ENCODE measurements around the gene RELCH. TPM values are rescaled to one million over a fixed set of nuclear protein-coding genes. Genes with fewer than 3 reads are reported as not detected.

The RELCH gene
- total RNA-seq, 1 donor from 2014 or later: 32.6 TPM

- no peaks in the 10 kb centered on the region for H3K9me3 Mint-ChIP-seq
- intact Hi-C loops (cut with micrococcal nuclease): loop anchor here (1.0 to 5.0 kb wide), 4 partner anchors 8 to 139 kb away; partner anchors contain the start of gene TNFRSF11A
- H3K27me3 Mint-ChIP-seq (ENCODE audit: insufficient read depth): no peaks in the 10 kb centered on the region
- peaks cover 40% of the 10 kb centered on the region for H3K4me1 Mint-ChIP-seq (ENCODE audit: low read depth)
- peaks cover 36% of the 10 kb centered on the region for H3K36me3 Mint-ChIP-seq (ENCODE audit: low read depth)
- no peak overlapping the region for H3K27ac Mint-ChIP-seq
- DNase-seq (ENCODE audit: low spot score): no peak
- H3K4me3 Mint-ChIP-seq: no peak overlapping the region
Observed at GRCh38 chr18:62281684-62282083, 94.6 kb downstream of the RELCH start.

GRCh38 chr18:62282188-62282629 is 95.2 kb downstream of the RELCH start:
- H3K9me3 Mint-ChIP-seq: no peaks in the 10 kb centered on the region
- H3K4me1 Mint-ChIP-seq (ENCODE audit: low read depth): peaks cover 35% of the 10 kb centered on the region
- intact Hi-C loops (cut with micrococcal nuclease): loop anchor here (5.0 kb wide), 2 partner anchors 45 to 85 kb away; partner anchors contain the start of gene TNFRSF11A
- no peaks in the 10 kb centered on the region for H3K27me3 Mint-ChIP-seq (ENCODE audit: insufficient read depth)
- H3K36me3 Mint-ChIP-seq (ENCODE audit: low read depth): peaks cover 39% of the 10 kb centered on the region
- no peak for DNase-seq (ENCODE audit: low spot score)
- H3K4me3 Mint-ChIP-seq: no peak overlapping the region
- H3K27ac Mint-ChIP-seq: peak overlapping the region; percentile 29

GRCh38 chr18:62284637-62285036 is 97.6 kb downstream of the RELCH start:
- Mint-ChIP-seq H3K27me3 (ENCODE audit: insufficient read depth) (no peaks in the 10 kb centered on the region), H3K36me3 (ENCODE audit: low read depth) (peaks cover 52% of the 10 kb centered on the region), H3K4me3 (no peak overlapping the region), H3K9me3 (no peaks in the 10 kb centered on the region), H3K4me1 (ENCODE audit: low read depth) (peaks cover 43% of the 10 kb centered on the region), H3K27ac (no peak overlapping the region)
- no peak for DNase-seq (ENCODE audit: low spot score)
- intact Hi-C loops (cut with micrococcal nuclease): loop anchor here (5.0 kb wide), 2 partner anchors 43 to 83 kb away; partner anchors contain the start of gene TNFRSF11A

- Mint-ChIP-seq H3K27me3 (ENCODE audit: insufficient read depth) (no peaks in the 10 kb centered on the region), H3K9me3 (no peaks in the 10 kb centered on the region), H3K27ac (no peak overlapping the region), H3K4me3 (no peak overlapping the region), H3K4me1 (ENCODE audit: low read depth) (peaks cover 41% of the 10 kb centered on the region), H3K36me3 (ENCODE audit: low read depth) (peaks cover 53% of the 10 kb centered on the region)
- intact Hi-C loops (cut with micrococcal nuclease): no loop called here
- no peak for DNase-seq (ENCODE audit: low spot score)
Observed at GRCh38 chr18:62285281-62285680, 98.2 kb downstream of the RELCH start.

GRCh38 chr18:62287781-62288664 is 101.0 kb downstream of the RELCH start:
- H3K36me3 Mint-ChIP-seq (ENCODE audit: low read depth): peaks cover 43% of the 10 kb centered on the region
- H3K4me1 Mint-ChIP-seq (ENCODE audit: low read depth): peaks cover 23% of the 10 kb centered on the region
- H3K27ac Mint-ChIP-seq: no peak overlapping the region

GRCh38 chr18:62288665-62289008 is 101.6 kb downstream of the RELCH start:
- peaks cover 38% of the 10 kb centered on the region for H3K36me3 Mint-ChIP-seq (ENCODE audit: low read depth)
- no peak for DNase-seq (ENCODE audit: low spot score)
- H3K27me3 Mint-ChIP-seq (ENCODE audit: insufficient read depth): no peaks in the 10 kb centered on the region
- intact Hi-C loops (cut with micrococcal nuclease): no loop called here
- H3K9me3 Mint-ChIP-seq: no peaks in the 10 kb centered on the region
- H3K4me3 Mint-ChIP-seq: no peak overlapping the region
- H3K4me1 Mint-ChIP-seq (ENCODE audit: low read depth): peaks cover 23% of the 10 kb centered on the region
- H3K27ac Mint-ChIP-seq: no peak overlapping the region

More at GRCh38 chr18:62287781-62288664, 101.0 kb downstream of the RELCH start:
- no peaks in the 10 kb centered on the region for H3K9me3 Mint-ChIP-seq
- no peak overlapping the region for H3K4me3 Mint-ChIP-seq
- intact Hi-C loops (cut with micrococcal nuclease): no loop called here
- no peak for DNase-seq (ENCODE audit: low spot score)
- H3K27me3 Mint-ChIP-seq (ENCODE audit: insufficient read depth): no peaks in the 10 kb centered on the region

- H3K27me3 Mint-ChIP-seq (ENCODE audit: insufficient read depth): no peaks in the 10 kb centered on the region
- intact Hi-C loops (cut with micrococcal nuclease): no loop called here
- no peak overlapping the region for H3K27ac Mint-ChIP-seq
- no peak for DNase-seq (ENCODE audit: low spot score)
- no peaks in the 10 kb centered on the region for H3K9me3 Mint-ChIP-seq
- no peak overlapping the region for H3K4me3 Mint-ChIP-seq
- H3K36me3 Mint-ChIP-seq (ENCODE audit: low read depth): peaks cover 38% of the 10 kb centered on the region
- peaks cover 23% of the 10 kb centered on the region for H3K4me1 Mint-ChIP-seq (ENCODE audit: low read depth)
Observed at GRCh38 chr18:62289047-62289446, 102.0 kb downstream of the RELCH start.

- peaks cover 4% of the 10 kb centered on the region for H3K4me1 Mint-ChIP-seq (ENCODE audit: low read depth)
- H3K27me3 Mint-ChIP-seq (ENCODE audit: insufficient read depth): no peaks in the 10 kb centered on the region
- peaks cover 21% of the 10 kb centered on the region for H3K36me3 Mint-ChIP-seq (ENCODE audit: low read depth)
- no peak overlapping the region for H3K27ac Mint-ChIP-seq
- no peaks in the 10 kb centered on the region for H3K9me3 Mint-ChIP-seq
- intact Hi-C loops (cut with micrococcal nuclease): no loop called here
- no peak for DNase-seq (ENCODE audit: low spot score)
- no peak overlapping the region for H3K4me3 Mint-ChIP-seq
Observed at GRCh38 chr18:62294073-62294472, 107.0 kb downstream of the RELCH start.

GRCh38 chr18:62300359-62300963 is 113.4 kb downstream of the RELCH start:
- Mint-ChIP-seq H3K36me3 (ENCODE audit: low read depth) (peaks cover 51% of the 10 kb centered on the region), H3K4me3 (no peak overlapping the region), H3K9me3 (no peaks in the 10 kb centered on the region), H3K4me1 (ENCODE audit: low read depth) (peaks cover 7% of the 10 kb centered on the region), H3K27me3 (ENCODE audit: insufficient read depth) (no peaks in the 10 kb centered on the region), H3K27ac (no peak overlapping the region)
- no peak for DNase-seq (ENCODE audit: low spot score)
- intact Hi-C loops (cut with micrococcal nuclease): no loop called here

GRCh38 chr18:62301322-62301721 is 114.3 kb downstream of the RELCH start:
- no peaks in the 10 kb centered on the region for H3K9me3 Mint-ChIP-seq
- peaks cover 7% of the 10 kb centered on the region for H3K4me1 Mint-ChIP-seq (ENCODE audit: low read depth)
- peaks cover 51% of the 10 kb centered on the region for H3K36me3 Mint-ChIP-seq (ENCODE audit: low read depth)
- H3K27me3 Mint-ChIP-seq (ENCODE audit: insufficient read depth): no peaks in the 10 kb centered on the region
- no peak overlapping the region for H3K27ac Mint-ChIP-seq
- no peak for DNase-seq (ENCODE audit: low spot score)
- intact Hi-C loops (cut with micrococcal nuclease): no loop called here
- no peak overlapping the region for H3K4me3 Mint-ChIP-seq

GRCh38 chr18:62312851-62313250 is 125.8 kb downstream of the RELCH start:
- Mint-ChIP-seq H3K4me1 (ENCODE audit: low read depth) (no peaks in the 10 kb centered on the region), H3K36me3 (ENCODE audit: low read depth) (peaks cover 10% of the 10 kb centered on the region), H3K27me3 (ENCODE audit: insufficient read depth) (peaks cover 7% of the 10 kb centered on the region), H3K4me3 (no peak overlapping the region), H3K9me3 (no peaks in the 10 kb centered on the region), H3K27ac (no peak overlapping the region)
- DNase-seq (ENCODE audit: low spot score): no peak
- intact Hi-C loops (cut with micrococcal nuclease): no loop called here

GRCh38 chr18:62318228-62319180 is 131.4 kb downstream of the RELCH start:
- H3K4me3 Mint-ChIP-seq: no peak overlapping the region

More at GRCh38 chr18:62318228-62319180, 131.4 kb downstream of the RELCH start:
- peaks cover 35% of the 10 kb centered on the region for H3K27me3 Mint-ChIP-seq (ENCODE audit: insufficient read depth)
- no peak overlapping the region for H3K27ac Mint-ChIP-seq
- intact Hi-C loops (cut with micrococcal nuclease): no loop called here
- peaks cover 5% of the 10 kb centered on the region for H3K4me1 Mint-ChIP-seq (ENCODE audit: low read depth)
- H3K36me3 Mint-ChIP-seq (ENCODE audit: low read depth): no peaks in the 10 kb centered on the region
- DNase-seq (ENCODE audit: low spot score): no peak
- H3K9me3 Mint-ChIP-seq: no peaks in the 10 kb centered on the region
